WTC11 (cell line): ENCODE data around the gene ENDOV. TPM values are rescaled to one million over a fixed set of nuclear protein-coding genes. Genes with fewer than 3 reads are reported as not detected.
"Not testable (repeated sequence)": the region's sequence is repeated elsewhere in the genome, so short reads cannot be mapped to it uniquely, and the experiment has no call there.

Source experiments
- ATAC-seq: fragments of 200-7000 bp; cut with Tn5 transposase; 2 replicates; pipeline ENCODE4 v1.10.0; 2021; ENCODE audit warnings: mild to moderate bottlenecking, moderate library complexity
- CTCF ChIA-PET: fragments of 300-600 bp; sonication (Branson Sonifier 250); formaldehyde crosslinking; loops from one replicate; lab custom pipeline; 2021; ENCODE audit warnings: antibody characterized with exemption; lab: Charles Lee
- POLR2A ChIA-PET: fragments of 350-600 bp; sonication (Branson Sonifier 250); formaldehyde crosslinking; loops from one replicate; lab custom pipeline; 2021; ENCODE audit warnings: antibody characterized with exemption; lab: Charles Lee
- DNase-seq: peaks from one replicate; pipeline ENCODE4 v3.0.0; 2021; ENCODE audit warnings: low spot score
- H3K27ac Mint-ChIP-seq: 2 replicates; pipeline ENCODE4 v1.8.0; 2021; ENCODE audit warnings: mixed read lengths
- H3K27me3 Mint-ChIP-seq: 2 replicates; pipeline ENCODE4 v1.8.0; 2021; ENCODE audit warnings: low read depth, mild to moderate bottlenecking, moderate library complexity, mixed read lengths
- H3K36me3 Mint-ChIP-seq: 2 replicates; pipeline ENCODE4 v1.8.0; 2021; ENCODE audit warnings: mixed read lengths
- H3K4me1 Mint-ChIP-seq: 2 replicates; pipeline ENCODE4 v1.8.0; 2022; ENCODE audit warnings: mixed read lengths
- H3K4me3 Mint-ChIP-seq: 2 replicates; pipeline ENCODE4 v1.8.0; 2021; ENCODE audit warnings: mild to moderate bottlenecking, moderate library complexity, mixed read lengths
- H3K9me3 Mint-ChIP-seq: 2 replicates; pipeline ENCODE4 v1.8.0; 2021; ENCODE audit warnings: mixed read lengths
- CDX4 ChIP-seq: fragments of 250-450 bp; sonication (Bioruptor Pico); IDR thresholded peaks from 2 replicates; pipeline ENCODE4 v1.9.0; 2021; ENCODE audit warnings: moderate library complexity, mild to moderate bottlenecking, inconsistent platforms, borderline replicate concordance
- EMX1 ChIP-seq: fragments of 250-450 bp; sonication (Bioruptor Pico); IDR thresholded peaks from 2 replicates; pipeline ENCODE4 v1.8.0; 2021; ENCODE audit warnings: mild to moderate bottlenecking
- JAZF1 ChIP-seq: fragments of 250-450 bp; sonication (Bioruptor Pico); IDR thresholded peaks from 2 replicates; pipeline ENCODE4 v1.9.0; 2021; ENCODE audit warnings: moderate library complexity, mild to moderate bottlenecking, inconsistent platforms
- JUN ChIP-seq: sonication (generic); formaldehyde crosslinking; IDR thresholded peaks from 2 replicates; pipeline ENCODE4 v1.8.0; 2023; ENCODE audit warnings: mild to moderate bottlenecking, missing genetic modification reagents
- NFATC4 ChIP-seq: fragments of 250-450 bp; sonication (Bioruptor Pico); IDR thresholded peaks from 2 replicates; pipeline ENCODE4 v1.9.0; 2021; ENCODE audit warnings: mild to moderate bottlenecking
- TCF7 ChIP-seq: sonication (generic); formaldehyde crosslinking; IDR thresholded peaks from 2 replicates; pipeline ENCODE4 v1.8.0; 2022; ENCODE audit warnings: mild to moderate bottlenecking, low read depth, missing genetic modification reagents, moderate library complexity
- USF2 ChIP-seq: sonication (generic); formaldehyde crosslinking; IDR thresholded peaks from 2 replicates; pipeline ENCODE4 v1.8.1; 2023; ENCODE audit warnings: mild to moderate bottlenecking, missing genetic modification reagents, moderate library complexity
- ZBTB21 ChIP-seq: sonication (generic); formaldehyde crosslinking; IDR thresholded peaks from 2 replicates; pipeline ENCODE4 v1.8.1; 2023; ENCODE audit warnings: mild to moderate bottlenecking, missing genetic modification reagents, borderline replicate concordance
- ZNF121 ChIP-seq: sonication (generic); formaldehyde crosslinking; IDR thresholded peaks from 2 replicates; pipeline ENCODE4 v1.8.0; 2023; ENCODE audit warnings: missing genetic modification reagents
- ZNF138 ChIP-seq: sonication (generic); formaldehyde crosslinking; conservative IDR thresholded peaks from 2 replicates; pipeline ENCODE4 v1.8.1; 2022; ENCODE audit warnings: mild to moderate bottlenecking, moderate library complexity, missing genetic modification reagents
- ZNF232 ChIP-seq: sonication (generic); formaldehyde crosslinking; IDR thresholded peaks from 2 replicates; pipeline ENCODE4 v1.8.0; 2022; ENCODE audit warnings: mild to moderate bottlenecking, missing genetic modification reagents
- ZNF532 ChIP-seq: fragments of 250-450 bp; sonication (Bioruptor Pico); IDR thresholded peaks from 2 replicates; pipeline ENCODE4 v1.9.0; 2021; ENCODE audit warnings: mild to moderate bottlenecking, borderline replicate concordance
- total RNA-seq: library from RNA; stranded (reverse); gene quantifications from 3 replicates; pipeline ENCODE4 v1.2.3, GENCODE V29; 2021
- TF ChIP-seq, protein P1 (sequence below): sonication (generic); formaldehyde crosslinking; IDR thresholded peaks from 2 replicates; pipeline ENCODE4 v1.8.1; 2022; ENCODE audit warnings: mild to moderate bottlenecking, moderate library complexity, missing genetic modification reagents
- TF ChIP-seq, protein P2 (sequence below): sonication (generic); formaldehyde crosslinking; IDR thresholded peaks from 2 replicates; pipeline ENCODE4 v1.8.0; 2022; ENCODE audit warnings: mild to moderate bottlenecking, missing genetic modification reagents
- TF ChIP-seq, protein P3 (sequence below): sonication (generic); formaldehyde crosslinking; IDR thresholded peaks from 2 replicates; pipeline ENCODE4 v1.8.1; 2023; ENCODE audit warnings: mild to moderate bottlenecking, missing genetic modification reagents, borderline replicate concordance
- TF ChIP-seq, protein P4 (sequence below): sonication (generic); formaldehyde crosslinking; IDR thresholded peaks from 2 replicates; pipeline ENCODE4 v1.8.1; 2022; ENCODE audit warnings: missing genetic modification reagents, borderline replicate concordance
- TF ChIP-seq, protein P5 (sequence below): sonication (generic); formaldehyde crosslinking; IDR thresholded peaks from 2 replicates; pipeline ENCODE4 v1.8.1; 2023; ENCODE audit warnings: mild to moderate bottlenecking, missing genetic modification reagents

ENDOV gene
- total RNA-seq, 1 experiment from 2014 or later: 25.2 TPM

DNA sequence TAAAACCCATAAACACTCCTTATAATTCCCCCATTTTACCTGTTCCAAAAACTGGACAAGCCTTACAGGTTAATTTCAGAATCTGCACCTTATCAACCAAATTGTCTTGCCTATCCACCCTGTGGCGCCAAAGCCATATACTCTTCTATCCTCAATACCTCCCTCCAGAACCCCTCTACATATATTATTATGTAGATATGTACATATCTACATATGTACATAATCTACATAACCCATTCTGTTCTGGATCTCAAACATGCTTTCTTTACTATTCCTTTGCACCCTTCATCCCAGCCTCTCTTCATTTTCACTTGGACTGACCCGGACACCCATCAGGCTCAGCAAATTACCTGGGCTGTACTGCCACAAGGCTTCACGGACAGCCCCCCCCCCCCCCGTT lies 12.0 kb upstream of the ENDOV start (continued):
- TF ChIP-seq ZNF532 (CRISPR knock-in tag) (no peak), USF2 (no peak)
- TF ChIP-seq, protein P1, sequence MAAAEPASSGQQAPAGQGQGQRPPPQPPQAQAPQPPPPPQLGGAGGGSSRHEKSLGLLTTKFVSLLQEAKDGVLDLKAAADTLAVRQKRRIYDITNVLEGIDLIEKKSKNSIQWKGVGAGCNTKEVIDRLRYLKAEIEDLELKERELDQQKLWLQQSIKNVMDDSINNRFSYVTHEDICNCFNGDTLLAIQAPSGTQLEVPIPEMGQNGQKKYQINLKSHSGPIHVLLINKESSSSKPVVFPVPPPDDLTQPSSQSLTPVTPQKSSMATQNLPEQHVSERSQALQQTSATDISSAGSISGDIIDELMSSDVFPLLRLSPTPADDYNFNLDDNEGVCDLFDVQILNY: no peak

GRCh38 chr17:80406146-80406545 lies 8.8 kb upstream of the ENDOV start:
- Mint-ChIP-seq H3K4me1 (no peaks in the 10 kb centered on the region), H3K4me3 (no peak overlapping the region), H3K36me3 (no peaks in the 10 kb centered on the region), H3K27me3 (peaks cover 7% of the 10 kb centered on the region), H3K27ac (no peak overlapping the region), H3K9me3 (no peaks in the 10 kb centered on the region)
- ATAC-seq (no peak), DNase-seq (no peak)
- ChIA-PET POLR2A (no interaction called here), CTCF (no interaction called here)
- TF ChIP-seq ZNF138 (CRISPR knock-in tag): no peak
- TF ChIP-seq ZBTB21: no peak
- no peak for TF ChIP-seq ZNF121 (CRISPR knock-in tag)
- TF ChIP-seq EMX1 (CRISPR knock-in tag): no peak
- no peak for TF ChIP-seq ZNF232
- TF ChIP-seq, protein P2, sequence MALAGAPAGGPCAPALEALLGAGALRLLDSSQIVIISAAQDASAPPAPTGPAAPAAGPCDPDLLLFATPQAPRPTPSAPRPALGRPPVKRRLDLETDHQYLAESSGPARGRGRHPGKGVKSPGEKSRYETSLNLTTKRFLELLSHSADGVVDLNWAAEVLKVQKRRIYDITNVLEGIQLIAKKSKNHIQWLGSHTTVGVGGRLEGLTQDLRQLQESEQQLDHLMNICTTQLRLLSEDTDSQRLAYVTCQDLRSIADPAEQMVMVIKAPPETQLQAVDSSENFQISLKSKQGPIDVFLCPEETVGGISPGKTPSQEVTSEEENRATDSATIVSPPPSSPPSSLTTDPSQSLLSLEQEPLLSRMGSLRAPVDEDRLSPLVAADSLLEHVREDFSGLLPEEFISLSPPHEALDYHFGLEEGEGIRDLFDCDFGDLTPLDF (CRISPR knock-in tag): no peak
- TF ChIP-seq NFATC4: no peak
- TF ChIP-seq, protein P3, sequence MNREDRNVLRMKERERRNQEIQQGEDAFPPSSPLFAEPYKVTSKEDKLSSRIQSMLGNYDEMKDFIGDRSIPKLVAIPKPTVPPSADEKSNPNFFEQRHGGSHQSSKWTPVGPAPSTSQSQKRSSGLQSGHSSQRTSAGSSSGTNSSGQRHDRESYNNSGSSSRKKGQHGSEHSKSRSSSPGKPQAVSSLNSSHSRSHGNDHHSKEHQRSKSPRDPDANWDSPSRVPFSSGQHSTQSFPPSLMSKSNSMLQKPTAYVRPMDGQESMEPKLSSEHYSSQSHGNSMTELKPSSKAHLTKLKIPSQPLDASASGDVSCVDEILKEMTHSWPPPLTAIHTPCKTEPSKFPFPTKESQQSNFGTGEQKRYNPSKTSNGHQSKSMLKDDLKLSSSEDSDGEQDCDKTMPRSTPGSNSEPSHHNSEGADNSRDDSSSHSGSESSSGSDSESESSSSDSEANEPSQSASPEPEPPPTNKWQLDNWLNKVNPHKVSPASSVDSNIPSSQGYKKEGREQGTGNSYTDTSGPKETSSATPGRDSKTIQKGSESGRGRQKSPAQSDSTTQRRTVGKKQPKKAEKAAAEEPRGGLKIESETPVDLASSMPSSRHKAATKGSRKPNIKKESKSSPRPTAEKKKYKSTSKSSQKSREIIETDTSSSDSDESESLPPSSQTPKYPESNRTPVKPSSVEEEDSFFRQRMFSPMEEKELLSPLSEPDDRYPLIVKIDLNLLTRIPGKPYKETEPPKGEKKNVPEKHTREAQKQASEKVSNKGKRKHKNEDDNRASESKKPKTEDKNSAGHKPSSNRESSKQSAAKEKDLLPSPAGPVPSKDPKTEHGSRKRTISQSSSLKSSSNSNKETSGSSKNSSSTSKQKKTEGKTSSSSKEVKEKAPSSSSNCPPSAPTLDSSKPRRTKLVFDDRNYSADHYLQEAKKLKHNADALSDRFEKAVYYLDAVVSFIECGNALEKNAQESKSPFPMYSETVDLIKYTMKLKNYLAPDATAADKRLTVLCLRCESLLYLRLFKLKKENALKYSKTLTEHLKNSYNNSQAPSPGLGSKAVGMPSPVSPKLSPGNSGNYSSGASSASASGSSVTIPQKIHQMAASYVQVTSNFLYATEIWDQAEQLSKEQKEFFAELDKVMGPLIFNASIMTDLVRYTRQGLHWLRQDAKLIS: no peak
- TF ChIP-seq JUN (CRISPR knock-in tag): no peak
- TF ChIP-seq JAZF1 (CRISPR knock-in tag): no peak
- TF ChIP-seq, protein P4, sequence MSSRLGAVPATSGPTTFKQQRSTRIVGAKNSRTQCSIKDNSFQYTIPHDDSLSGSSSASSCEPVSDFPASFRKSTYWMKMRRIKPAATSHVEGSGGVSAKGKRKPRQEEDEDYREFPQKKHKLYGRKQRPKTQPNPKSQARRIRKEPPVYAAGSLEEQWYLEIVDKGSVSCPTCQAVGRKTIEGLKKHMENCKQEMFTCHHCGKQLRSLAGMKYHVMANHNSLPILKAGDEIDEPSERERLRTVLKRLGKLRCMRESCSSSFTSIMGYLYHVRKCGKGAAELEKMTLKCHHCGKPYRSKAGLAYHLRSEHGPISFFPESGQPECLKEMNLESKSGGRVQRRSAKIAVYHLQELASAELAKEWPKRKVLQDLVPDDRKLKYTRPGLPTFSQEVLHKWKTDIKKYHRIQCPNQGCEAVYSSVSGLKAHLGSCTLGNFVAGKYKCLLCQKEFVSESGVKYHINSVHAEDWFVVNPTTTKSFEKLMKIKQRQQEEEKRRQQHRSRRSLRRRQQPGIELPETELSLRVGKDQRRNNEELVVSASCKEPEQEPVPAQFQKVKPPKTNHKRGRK: no peak
- no peak for TF ChIP-seq TCF7 (CRISPR knock-in tag)
- TF ChIP-seq CDX4 (CRISPR knock-in tag): no peak
- TF ChIP-seq, protein P5, sequence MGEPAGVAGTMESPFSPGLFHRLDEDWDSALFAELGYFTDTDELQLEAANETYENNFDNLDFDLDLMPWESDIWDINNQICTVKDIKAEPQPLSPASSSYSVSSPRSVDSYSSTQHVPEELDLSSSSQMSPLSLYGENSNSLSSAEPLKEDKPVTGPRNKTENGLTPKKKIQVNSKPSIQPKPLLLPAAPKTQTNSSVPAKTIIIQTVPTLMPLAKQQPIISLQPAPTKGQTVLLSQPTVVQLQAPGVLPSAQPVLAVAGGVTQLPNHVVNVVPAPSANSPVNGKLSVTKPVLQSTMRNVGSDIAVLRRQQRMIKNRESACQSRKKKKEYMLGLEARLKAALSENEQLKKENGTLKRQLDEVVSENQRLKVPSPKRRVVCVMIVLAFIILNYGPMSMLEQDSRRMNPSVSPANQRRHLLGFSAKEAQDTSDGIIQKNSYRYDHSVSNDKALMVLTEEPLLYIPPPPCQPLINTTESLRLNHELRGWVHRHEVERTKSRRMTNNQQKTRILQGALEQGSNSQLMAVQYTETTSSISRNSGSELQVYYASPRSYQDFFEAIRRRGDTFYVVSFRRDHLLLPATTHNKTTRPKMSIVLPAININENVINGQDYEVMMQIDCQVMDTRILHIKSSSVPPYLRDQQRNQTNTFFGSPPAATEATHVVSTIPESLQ: no peak
- TF ChIP-seq, all 79 proteins: peak for 0

DNA sequence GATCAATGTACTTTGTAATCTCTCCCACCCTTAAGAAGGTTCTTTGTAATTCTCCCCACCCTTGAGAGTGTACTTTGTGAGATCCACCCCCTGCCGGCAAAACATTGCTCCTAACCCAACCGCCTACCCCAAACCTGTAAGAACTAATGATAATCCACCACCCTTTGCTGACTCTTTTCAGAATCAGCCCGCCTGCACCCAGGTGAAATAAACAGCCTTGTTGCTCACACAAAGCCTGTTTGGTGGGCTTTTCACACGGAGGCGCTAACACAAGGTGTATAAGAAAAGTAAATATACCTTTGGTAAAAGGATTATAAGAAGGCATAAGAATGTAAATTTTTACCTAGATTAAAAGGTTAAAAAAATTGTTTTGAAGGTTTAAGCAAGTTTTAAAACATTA lies 7.0 kb upstream of the ENDOV start:
- H3K9me3 Mint-ChIP-seq, DNase-seq, H3K36me3 Mint-ChIP-seq, H3K4me3 Mint-ChIP-seq, H3K27me3 Mint-ChIP-seq, H3K4me1 Mint-ChIP-seq, ATAC-seq, POLR2A ChIA-PET, H3K27ac Mint-ChIP-seq, CTCF ChIA-PET: not testable (repeated sequence)
